ENCODE data around the gene CCM2L. TPM values are rescaled to one million over a fixed set of nuclear protein-coding genes. Genes with fewer than 3 reads are reported as not detected.

Gene CCM2L
- polyA plus RNA-seq, 3 donors, result not detected

- H3K36me3 Mint-ChIP-seq, result no peaks in the 10 kb centered on the region
- H3K27ac ChIP-seq (ENCODE audit: low read depth in 1 of 2, low read length in 2 of 2), result no peak overlapping the region
Observed at GRCh38 chr20:31990641-31991338, 19.4 kb upstream of the CCM2L start.

GRCh38 chr20:31991339-31991705, 18.9 kb upstream of the CCM2L start:
- H4K20me1 ChIP-seq (ENCODE audit: insufficient read depth, low read length), result no peaks in the 10 kb centered on the region

More at GRCh38 chr20:31990641-31991338, 19.4 kb upstream of the CCM2L start:
- no peak for DNase-seq
- H3K27me3 ChIP-seq (ENCODE audit: control insufficient read depth in 2 of 2, insufficient read depth in 2 of 2, low read length in 2 of 2), result peaks cover 13 to 34% of the 10 kb centered on the region in 2 donors
- no peak overlapping the region for H3K9ac ChIP-seq (ENCODE audit: insufficient read depth, low read length, poor library complexity, severe bottlenecking)
- Mint-ChIP-seq H3K4me3 (no peak overlapping the region), H3K9me3 (peaks cover 0 to 4% (median 0%) of the 10 kb centered on the region in 7 donors), H3K27ac (no peak overlapping the region), H3K27me3 (ENCODE audit: low read depth in 3 of 3) (peaks cover 33 to 39% (median 35%) of the 10 kb centered on the region in 3 donors), H3K4me1 (no peaks in the 10 kb centered on the region)
- no peaks in the 10 kb centered on the region for H3K9me3 ChIP-seq (replicated peaks in 1 of 2; ENCODE audit: control insufficient read depth in 1 of 2, insufficient read depth in 1 of 2, low read length in 2 of 2)
- H3K36me3 ChIP-seq (replicated peaks in 1 of 2; ENCODE audit: control insufficient read depth in 1 of 2, insufficient read depth in 2 of 2, low read length in 2 of 2), result no peaks in the 10 kb centered on the region
- intact Hi-C loops (cut with micrococcal nuclease), result no loop called here
- H4K20me1 ChIP-seq (ENCODE audit: insufficient read depth, low read length), result no peaks in the 10 kb centered on the region
- no peak overlapping the region for H3K4me2 ChIP-seq (replicated peaks; ENCODE audit: extremely low read depth, low read length, poor library complexity, severe bottlenecking)
- H3K4me1 ChIP-seq (ENCODE audit: control insufficient read depth in 1 of 2, insufficient read depth in 2 of 2, low read length in 2 of 2), result no peaks in the 10 kb centered on the region
- WGBS (ENCODE audit: insufficient coverage), result 100% methylated on average over 1 of the region's 6 CpGs
- no peak overlapping the region for H3K4me3 ChIP-seq (replicated peaks in 1 of 3; ENCODE audit: low read depth in 2 of 3, low read length in 3 of 3)
- TF ChIP-seq CTCF (IDR thresholded peaks at IDR 0.05), result no peak
- H2AFZ ChIP-seq (ENCODE audit: insufficient read depth, low read depth, low read length, poor library complexity, severe bottlenecking), result no peak overlapping the region
- no peaks in the 10 kb centered on the region for H3K79me2 ChIP-seq (ENCODE audit: insufficient read depth, low read length)

More at GRCh38 chr20:31991339-31991705, 18.9 kb upstream of the CCM2L start:
- Histone ChIP-seq H2AFZ (ENCODE audit: insufficient read depth, low read depth, low read length, poor library complexity, severe bottlenecking) (no peak overlapping the region), H3K27ac (ENCODE audit: low read depth in 1 of 2, low read length in 2 of 2) (no peak overlapping the region), H3K9me3 (replicated peaks in 1 of 2; ENCODE audit: control insufficient read depth in 1 of 2, insufficient read depth in 1 of 2, low read length in 2 of 2) (no peaks in the 10 kb centered on the region), H3K4me3 (replicated peaks in 1 of 3; ENCODE audit: low read depth in 2 of 3, low read length in 3 of 3) (no peak overlapping the region), H3K27me3 (ENCODE audit: control insufficient read depth in 2 of 2, insufficient read depth in 2 of 2, low read length in 2 of 2) (peaks cover 13 to 37% of the 10 kb centered on the region in 2 donors), H3K9ac (ENCODE audit: insufficient read depth, low read length, poor library complexity, severe bottlenecking) (no peak overlapping the region), H3K4me2 (replicated peaks; ENCODE audit: extremely low read depth, low read length, poor library complexity, severe bottlenecking) (no peak overlapping the region), H3K4me1 (ENCODE audit: control insufficient read depth in 1 of 2, insufficient read depth in 2 of 2, low read length in 2 of 2) (no peaks in the 10 kb centered on the region), H3K79me2 (ENCODE audit: insufficient read depth, low read length) (no peaks in the 10 kb centered on the region), H3K36me3 (replicated peaks in 1 of 2; ENCODE audit: control insufficient read depth in 1 of 2, insufficient read depth in 2 of 2, low read length in 2 of 2) (no peaks in the 10 kb centered on the region)
- H3K27me3 Mint-ChIP-seq (ENCODE audit: low read depth in 3 of 3), result peaks cover 37 to 44% (median 37%) of the 10 kb centered on the region in 3 donors
- no peak for DNase-seq
- peaks cover 0 to 4% (median 0%) of the 10 kb centered on the region in 7 donors for H3K9me3 Mint-ChIP-seq
- H3K36me3 Mint-ChIP-seq, result no peaks in the 10 kb centered on the region
- no peaks in the 10 kb centered on the region for H3K4me1 Mint-ChIP-seq
- TF ChIP-seq CTCF (IDR thresholded peaks at IDR 0.05), result no peak
- no peak overlapping the region for H3K4me3 Mint-ChIP-seq
- H3K27ac Mint-ChIP-seq, result peak overlapping the region in 1 of 7 donors; percentile 54
- WGBS (ENCODE audit: insufficient coverage), result no CpG with 5 or more reads among the region's 1 CpG
- intact Hi-C loops (cut with micrococcal nuclease), result no loop called here

Measured in CD14-positive monocyte (primary cell).